Forelimb muscle (tissue), 1 donor: Measurements from ENCODE around the gene PARM1. TPM values are rescaled to one million over a fixed set of nuclear protein-coding genes. Genes with fewer than 3 reads are reported as not detected.

Experiments used
- DNase-seq: peaks from one replicate; pipeline ENCODE4 v3.0.0-alpha.2; 2013; ENCODE audit warnings: low read depth
- polyA plus RNA-seq: library from polyadenylated mRNA; unstranded; fragments of 120-200 nt; gene quantifications from one replicate; pipeline ENCODE4 v1.2.1, GENCODE V29; 2013; ENCODE audit not compliant: insufficient read length

The PARM1 gene
- polyA plus RNA-seq, 1 donor = 53.1 TPM

GRCh38 chr4:75080888-75081287 is 148.0 kb downstream of the PARM1 start:
- DNase-seq = no peak

- DNase-seq = no peak
These were observed 148.6 kb downstream of the PARM1 start for GRCh38 chr4:75081561-75081960.

- DNase-seq = no peak
These were observed 154.5 kb downstream of the PARM1 start for GRCh38 chr4:75087416-75087815.

- no peak for DNase-seq
These were observed 154.9 kb downstream of the PARM1 start for GRCh38 chr4:75087865-75088264.

GRCh38 chr4:75089206-75089605 is 156.3 kb downstream of the PARM1 start:
- no peak for DNase-seq

GRCh38 chr4:75099321-75099720 is 166.4 kb downstream of the PARM1 start:
- DNase-seq = no peak

Other genes with a start within 250 kb of the PARM1 start
- 2.9 TPM for gene BTC, start 138.6 kb upstream of the PARM1 start, polyA plus RNA-seq